GM12874 (cell line): Measurements from ENCODE around the gene PGM1.

Experiments
- TF ChIP-seq, protein P1 (sequence below): IDR thresholded peaks from 2 replicates; pipeline ENCODE4 v1.5.1; 2011; ENCODE audit warnings: low read depth, mild to moderate bottlenecking, control low read depth, low read length, moderate library complexity; ENCODE audit not compliant: insufficient read depth

PGM1 gene

DNA sequence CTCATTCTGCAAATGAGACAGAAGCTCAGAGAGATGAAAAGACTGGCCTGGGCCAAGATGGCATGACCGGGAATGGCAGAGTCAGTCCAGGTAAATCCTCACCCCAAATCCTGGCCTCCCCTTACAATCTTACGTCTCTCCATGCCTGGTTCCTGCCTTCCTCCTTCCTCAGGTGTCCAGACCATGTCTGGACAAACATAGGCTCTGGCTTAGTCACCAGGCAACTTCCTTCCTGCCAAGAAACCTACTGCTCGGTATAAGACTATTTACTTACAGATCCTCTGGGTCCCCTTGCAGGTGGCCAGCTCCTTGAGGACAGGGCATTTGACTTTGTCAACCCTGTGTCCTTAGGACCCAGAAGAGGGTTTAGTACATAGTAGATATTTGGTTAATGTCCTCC, 111.2 kb downstream of the PGM1 start:
- TF ChIP-seq, protein P1, sequence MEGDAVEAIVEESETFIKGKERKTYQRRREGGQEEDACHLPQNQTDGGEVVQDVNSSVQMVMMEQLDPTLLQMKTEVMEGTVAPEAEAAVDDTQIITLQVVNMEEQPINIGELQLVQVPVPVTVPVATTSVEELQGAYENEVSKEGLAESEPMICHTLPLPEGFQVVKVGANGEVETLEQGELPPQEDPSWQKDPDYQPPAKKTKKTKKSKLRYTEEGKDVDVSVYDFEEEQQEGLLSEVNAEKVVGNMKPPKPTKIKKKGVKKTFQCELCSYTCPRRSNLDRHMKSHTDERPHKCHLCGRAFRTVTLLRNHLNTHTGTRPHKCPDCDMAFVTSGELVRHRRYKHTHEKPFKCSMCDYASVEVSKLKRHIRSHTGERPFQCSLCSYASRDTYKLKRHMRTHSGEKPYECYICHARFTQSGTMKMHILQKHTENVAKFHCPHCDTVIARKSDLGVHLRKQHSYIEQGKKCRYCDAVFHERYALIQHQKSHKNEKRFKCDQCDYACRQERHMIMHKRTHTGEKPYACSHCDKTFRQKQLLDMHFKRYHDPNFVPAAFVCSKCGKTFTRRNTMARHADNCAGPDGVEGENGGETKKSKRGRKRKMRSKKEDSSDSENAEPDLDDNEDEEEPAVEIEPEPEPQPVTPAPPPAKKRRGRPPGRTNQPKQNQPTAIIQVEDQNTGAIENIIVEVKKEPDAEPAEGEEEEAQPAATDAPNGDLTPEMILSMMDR, result no peak

DNA sequence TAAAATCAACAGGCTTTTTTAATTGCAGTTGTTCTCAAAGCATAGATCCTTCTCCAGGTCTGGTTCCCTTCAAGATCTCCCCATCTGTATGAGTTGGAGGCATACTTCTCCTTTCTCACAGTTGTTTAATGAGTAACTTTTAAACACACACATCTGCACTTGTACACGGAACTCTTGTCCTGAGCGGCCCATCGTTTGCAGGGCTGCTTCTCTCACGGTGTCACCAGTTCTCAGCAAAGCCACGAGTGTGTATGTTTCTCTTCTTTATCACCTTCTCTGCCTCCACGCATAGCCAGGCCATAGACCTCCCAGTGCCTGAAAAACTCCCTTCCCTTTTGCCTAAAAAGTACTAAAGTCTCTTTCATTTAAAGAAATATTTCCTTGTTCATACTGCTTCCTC, 111.9 kb downstream of the PGM1 start:
- TF ChIP-seq, protein P1, result no peak

DNA sequence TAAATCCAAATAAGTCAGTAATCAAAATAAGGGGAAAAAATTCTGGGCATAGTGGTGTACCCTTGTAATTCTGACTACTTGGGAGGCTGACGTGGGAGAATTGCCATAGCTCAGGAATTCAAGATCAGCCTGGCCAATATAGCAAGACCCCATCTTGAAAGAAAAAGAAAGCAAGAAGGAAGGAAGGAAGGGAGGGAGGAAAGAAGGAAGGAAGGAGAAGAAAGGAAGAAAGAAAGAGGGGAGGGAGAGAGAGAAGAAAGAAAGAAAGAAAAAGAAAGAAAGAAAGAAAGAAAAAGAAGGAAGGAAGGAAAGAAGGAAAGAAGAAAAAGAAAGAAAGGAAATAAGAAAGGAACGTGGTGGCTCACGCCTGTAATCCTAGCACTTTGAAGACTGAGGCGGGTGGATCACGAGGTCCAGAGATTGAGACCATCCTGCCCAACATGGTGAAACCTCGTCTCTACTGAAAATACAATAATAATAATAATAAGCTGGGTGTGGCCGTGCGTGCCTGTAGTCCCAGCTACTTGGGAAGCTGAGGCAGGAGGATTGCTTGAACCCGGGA, 116.1 kb downstream of the PGM1 start:
- TF ChIP-seq, protein P1, result no peak
